MCF 10A (cell line): ENCODE results near the gene DUSP9. TPM values are rescaled to one million over a fixed set of nuclear protein-coding genes. Genes with fewer than 3 reads are reported as not detected.

Experiments used
- BruUV-seq: library from RNA; stranded (reverse); fragments of 400-500 nt; replicated peaks from 2 replicates; lab custom pipeline; 2021; lab: Mats Ljungman, UMichigan
- CTCF ChIA-PET: fragments of 300-600 bp; sonication (Branson Sonifier 250); formaldehyde crosslinking; extraction: SDS; loops from one replicate; lab custom pipeline; 2021; ENCODE audit warnings: antibody characterized with exemption, inconsistent platforms; lab: Yijun Ruan, JAX
- POLR2A ChIA-PET: fragments of 300-600, 350-650 bp; sonication (Branson Sonifier 250); formaldehyde crosslinking; extraction: SDS; loops from one replicate; lab custom pipeline; 2020; ENCODE audit warnings: antibody characterized with exemption, inconsistent platforms; lab: Yijun Ruan, JAX
- DNase-seq: peaks from one replicate; pipeline ENCODE4 v3.0.0-alpha.2; 2018; ENCODE audit not compliant: unreplicated experiment
- H3K27ac Mint-ChIP-seq: one replicate; pipeline ENCODE4 v1.8.0; 2022; ENCODE audit warnings: mild to moderate bottlenecking, low read depth, mixed read lengths; ENCODE audit not compliant: unreplicated experiment
- H3K27me3 Mint-ChIP-seq: one replicate; pipeline ENCODE4 v1.8.0; 2022; ENCODE audit warnings: mixed read lengths; ENCODE audit not compliant: insufficient read depth, unreplicated experiment
- H3K36me3 Mint-ChIP-seq: one replicate; pipeline ENCODE4 v1.8.0; 2022; ENCODE audit warnings: mild to moderate bottlenecking, moderate library complexity, mixed read lengths; ENCODE audit not compliant: insufficient read depth, unreplicated experiment
- H3K4me1 Mint-ChIP-seq: one replicate; pipeline ENCODE4 v1.8.0; 2022; ENCODE audit warnings: mixed read lengths; ENCODE audit not compliant: insufficient read depth, unreplicated experiment
- H3K4me3 Mint-ChIP-seq: one replicate; pipeline ENCODE4 v1.8.0; 2022; ENCODE audit warnings: mild to moderate bottlenecking, moderate library complexity, mixed read lengths; ENCODE audit not compliant: unreplicated experiment
- H3K9me3 Mint-ChIP-seq: one replicate; pipeline ENCODE4 v1.8.0; 2022; ENCODE audit warnings: mixed read lengths; ENCODE audit not compliant: unreplicated experiment
- CTCF ChIP-seq: fragments of 200-600 bp; IDR thresholded peaks from one replicate; pipeline ENCODE4 v1.8.0; 2022; ENCODE audit warnings: antibody characterized with exemption, mild to moderate bottlenecking; ENCODE audit not compliant: unreplicated experiment
- intact Hi-C: fragments of 100-400 bp; cut with micrococcal nuclease; formaldehyde crosslinking; loops from 2 replicates; pipeline ENCODE4 v1.14.1; 2022
- total RNA-seq: library from RNA; stranded (reverse); gene quantifications from 2 replicates; pipeline ENCODE4 v1.2.3, GENCODE V29; 2022

Gene DUSP9
- total RNA-seq, 1 experiment from 2014 or later: not detected

GRCh38 chrX:153611298-153612095 is 35.5 kb upstream of the DUSP9 start:
- Mint-ChIP-seq H3K36me3 (no peaks in the 10 kb centered on the region), H3K4me1 (no peaks in the 10 kb centered on the region), H3K27me3 (peaks cover 29% of the 10 kb centered on the region), H3K4me3 (no peak overlapping the region), H3K27ac (no peak overlapping the region), H3K9me3 (peaks cover 7% of the 10 kb centered on the region)
- TF ChIP-seq CTCF: no peak
- no TSS peak for BruUV-seq
- no peak for DNase-seq
- ChIA-PET CTCF (interaction anchor here (0.6 to 5.5 kb wide), 7 partner anchors 8 to 81 kb away, joined by 3 to 45 read pairs (median 3); no protein-coding TSS in a partner anchor), POLR2A (interaction anchor here (1.0 kb wide), 1 partner anchor 12 kb away, joined by 3 read pairs; the partner anchor contains the start of gene CCNQ)
- intact Hi-C loops: no loop called here

- DNase-seq: no peak
- POLR2A ChIA-PET: no interaction called here
- no peaks in the 10 kb centered on the region for H3K4me1 Mint-ChIP-seq
- CTCF ChIA-PET: interaction anchor here (0.7 to 5.5 kb wide), 3 partner anchors 9 to 440 kb away, joined by 3 to 45 read pairs (median 4); no protein-coding TSS in a partner anchor
- no peaks in the 10 kb centered on the region for H3K36me3 Mint-ChIP-seq
- no peak for TF ChIP-seq CTCF
- peaks cover 7% of the 10 kb centered on the region for H3K9me3 Mint-ChIP-seq
- intact Hi-C loops: no loop called here
- no peak overlapping the region for H3K4me3 Mint-ChIP-seq
- BruUV-seq: no TSS peak
- peaks cover 29% of the 10 kb centered on the region for H3K27me3 Mint-ChIP-seq
- H3K27ac Mint-ChIP-seq: no peak overlapping the region
Observed at GRCh38 chrX:153612413-153612812, 34.6 kb upstream of the DUSP9 start.

GRCh38 chrX:153614818-153615217 is 32.2 kb upstream of the DUSP9 start:
- H3K4me3 Mint-ChIP-seq: no peak overlapping the region
- BruUV-seq: no TSS peak
- POLR2A ChIA-PET: interaction anchor here (0.7 kb wide), 1 partner anchor 72 kb away, joined by 3 read pairs; no protein-coding TSS in a partner anchor
- intact Hi-C loops: no loop called here
- H3K27ac Mint-ChIP-seq: no peak overlapping the region
- TF ChIP-seq CTCF: no peak
- DNase-seq: no peak
- H3K36me3 Mint-ChIP-seq: no peaks in the 10 kb centered on the region
- H3K27me3 Mint-ChIP-seq: peaks cover 43% of the 10 kb centered on the region
- H3K4me1 Mint-ChIP-seq: no peaks in the 10 kb centered on the region
- CTCF ChIA-PET: interaction anchor here (0.7 kb wide), 1 partner anchor 46 kb away, joined by 3 read pairs; no protein-coding TSS in a partner anchor
- peaks cover 7% of the 10 kb centered on the region for H3K9me3 Mint-ChIP-seq

GRCh38 chrX:153620576-153620975 is 26.4 kb upstream of the DUSP9 start:
- Mint-ChIP-seq H3K27me3 (peaks cover 29% of the 10 kb centered on the region), H3K9me3 (no peaks in the 10 kb centered on the region), H3K4me1 (no peaks in the 10 kb centered on the region), H3K36me3 (peaks cover 6% of the 10 kb centered on the region), H3K4me3 (no peak overlapping the region), H3K27ac (no peak overlapping the region)
- DNase-seq: no peak
- intact Hi-C loops: no loop called here
- CTCF ChIA-PET: interaction anchor here (2.2 kb wide), 1 partner anchor 11 kb away, joined by 9 read pairs; no protein-coding TSS in a partner anchor
- BruUV-seq: no TSS peak
- no peak for TF ChIP-seq CTCF
- POLR2A ChIA-PET: no interaction called here
